Measurements from ENCODE around the gene SLC39A5. TPM values are rescaled to one million over a fixed set of nuclear protein-coding genes. Genes with fewer than 3 reads are reported as not detected.

SLC39A5 gene
- total and polyA plus RNA-seq, 2 donors (not counting 1 experiment from before 2014, with no cell fraction given) = 0.69 to 0.97 TPM

GRCh38 chr12:56237552-56237951, 7.7 kb downstream of the SLC39A5 start:
- intact Hi-C loops (cut with micrococcal nuclease) = no loop called here
- ChIA-PET CTCF (interaction anchor here (0.9 kb wide), 1 partner anchor 56 kb away, joined by 3 read pairs; no protein-coding TSS in a partner anchor), POLR2A (no interaction called here)
- 72% methylated on average over 4 of the region's 11 CpGs for WGBS (ENCODE audit: insufficient coverage)
- Histone ChIP-seq H4K20me1 (ENCODE audit: control insufficient read depth, insufficient read depth, low read length, poor library complexity, severe bottlenecking) (no peaks in the 10 kb centered on the region), H3K36me3 (replicated peaks in 1 of 2; ENCODE audit: control extremely low read depth in 1 of 2, control insufficient read depth in 1 of 2, extremely low read depth in 1 of 2, insufficient read depth in 2 of 2, low read length in 1 of 2) (peaks cover 0 to 25% of the 10 kb centered on the region in 2 experiments), H3K4me1 (ENCODE audit: control insufficient read depth in 2 of 2, insufficient read depth in 2 of 2, low read length in 2 of 2) (peaks cover 0 to 5% of the 10 kb centered on the region in 2 donors), H3K79me2 (ENCODE audit: control insufficient read depth, insufficient read depth, low read length) (no peaks in the 10 kb centered on the region), H2AFZ (ENCODE audit: insufficient read depth, low read depth, low read length, poor library complexity, severe bottlenecking) (no peak overlapping the region), H3K9me3 (ENCODE audit: control extremely low read depth in 1 of 3, control insufficient read depth in 2 of 3, insufficient read depth in 1 of 3, low read length in 2 of 3) (no peaks in the 10 kb centered on the region), H3K27me3 (replicated peaks in 1 of 4; ENCODE audit: control extremely low read depth in 1 of 4, control insufficient read depth in 3 of 4, insufficient read depth in 4 of 4, low read length in 3 of 4) (no peaks in the 10 kb centered on the region), H3K27ac (ENCODE audit: low read length in 2 of 2) (no peak overlapping the region), H3K4me3 (ENCODE audit: control extremely low read depth in 1 of 5, extremely low read depth in 1 of 5, insufficient read depth in 1 of 5, low read depth in 2 of 5, low read length in 4 of 5) (no peak overlapping the region), H3K4me2 (replicated peaks; ENCODE audit: low read depth, low read length, poor library complexity, severe bottlenecking) (no peak overlapping the region), H3K9ac (ENCODE audit: low read length) (no peak overlapping the region)
- ATAC-seq (ENCODE audit: low read depth) = no peak
- Mint-ChIP-seq H3K4me3 (no peak overlapping the region), H3K4me1 (peaks cover 8% of the 10 kb centered on the region), H3K27ac (no peak overlapping the region), H3K27me3 (no peaks in the 10 kb centered on the region), H3K9me3 (ENCODE audit: insufficient read depth) (no peaks in the 10 kb centered on the region)
- no peak for DNase-seq
- no peak for TF ChIP-seq CTCF (IDR thresholded peaks at IDR 0.05)
- no peak for TF ChIP-seq EZH2 (IDR thresholded peaks at IDR 0.05; ENCODE audit: borderline replicate concordance, insufficient read depth, low read depth, low read length, poor library complexity, severe bottlenecking)

GRCh38 chr12:56241424-56242303, 11.8 kb downstream of the SLC39A5 start:
- H3K4me2 ChIP-seq (replicated peaks; ENCODE audit: low read depth, low read length, poor library complexity, severe bottlenecking) = no peak overlapping the region
- peaks cover 0 to 8% of the 10 kb centered on the region in 2 donors for H3K4me1 ChIP-seq (ENCODE audit: control insufficient read depth in 2 of 2, insufficient read depth in 2 of 2, low read length in 2 of 2)
- H3K27me3 Mint-ChIP-seq = no peaks in the 10 kb centered on the region
- H3K27me3 ChIP-seq (replicated peaks in 1 of 4; ENCODE audit: control extremely low read depth in 1 of 4, control insufficient read depth in 3 of 4, insufficient read depth in 4 of 4, low read length in 3 of 4) = no peaks in the 10 kb centered on the region
- ATAC-seq (ENCODE audit: low read depth) = no peak
- H3K9ac ChIP-seq (ENCODE audit: low read length) = no peak overlapping the region
- no peak for TF ChIP-seq EZH2 (IDR thresholded peaks at IDR 0.05; ENCODE audit: borderline replicate concordance, insufficient read depth, low read depth, low read length, poor library complexity, severe bottlenecking)
- no peak for TF ChIP-seq CTCF (IDR thresholded peaks at IDR 0.05)
- WGBS (ENCODE audit: insufficient coverage) = 100% methylated on average over 3 of the region's 9 CpGs
- H3K4me3 ChIP-seq (ENCODE audit: control extremely low read depth in 1 of 5, extremely low read depth in 1 of 5, insufficient read depth in 1 of 5, low read depth in 2 of 5, low read length in 4 of 5) = no peak overlapping the region
- H2AFZ ChIP-seq (ENCODE audit: insufficient read depth, low read depth, low read length, poor library complexity, severe bottlenecking) = no peak overlapping the region
- CTCF ChIA-PET = no interaction called here
- peaks cover 10% of the 10 kb centered on the region for H3K4me1 Mint-ChIP-seq
- peak overlapping the region; percentile 56 for H3K27ac Mint-ChIP-seq
- POLR2A ChIA-PET = no interaction called here
- H3K4me3 Mint-ChIP-seq = no peak overlapping the region
- intact Hi-C loops (cut with micrococcal nuclease) = no loop called here
- no peaks in the 10 kb centered on the region for H4K20me1 ChIP-seq (ENCODE audit: control insufficient read depth, insufficient read depth, low read length, poor library complexity, severe bottlenecking)
- peaks cover 0 to 58% of the 10 kb centered on the region in 2 experiments for H3K36me3 ChIP-seq (replicated peaks in 1 of 2; ENCODE audit: control extremely low read depth in 1 of 2, control insufficient read depth in 1 of 2, extremely low read depth in 1 of 2, insufficient read depth in 2 of 2, low read length in 1 of 2)
- no peaks in the 10 kb centered on the region for H3K9me3 Mint-ChIP-seq (ENCODE audit: insufficient read depth)
- H3K9me3 ChIP-seq (ENCODE audit: control extremely low read depth in 1 of 3, control insufficient read depth in 2 of 3, insufficient read depth in 1 of 3, low read length in 2 of 3) = no peaks in the 10 kb centered on the region
- H3K79me2 ChIP-seq (ENCODE audit: control insufficient read depth, insufficient read depth, low read length) = no peaks in the 10 kb centered on the region
- DNase-seq = no peak
- no peak overlapping the region for H3K27ac ChIP-seq (ENCODE audit: low read length in 2 of 2)
